Measurements from ENCODE around the gene MYO1D. TPM values are rescaled to one million over a fixed set of nuclear protein-coding genes. Genes with fewer than 3 reads are reported as not detected.

MYO1D gene
- total and polyA plus RNA-seq, 12 donors = 13.6 to 103 (median 59.8) TPM

GRCh38 chr17:32609085-32609484, 267.8 kb downstream of the MYO1D start:
- no peak for TF ChIP-seq POLR2A (IDR thresholded peaks at IDR 0.05)
- TF ChIP-seq, protein P1, sequence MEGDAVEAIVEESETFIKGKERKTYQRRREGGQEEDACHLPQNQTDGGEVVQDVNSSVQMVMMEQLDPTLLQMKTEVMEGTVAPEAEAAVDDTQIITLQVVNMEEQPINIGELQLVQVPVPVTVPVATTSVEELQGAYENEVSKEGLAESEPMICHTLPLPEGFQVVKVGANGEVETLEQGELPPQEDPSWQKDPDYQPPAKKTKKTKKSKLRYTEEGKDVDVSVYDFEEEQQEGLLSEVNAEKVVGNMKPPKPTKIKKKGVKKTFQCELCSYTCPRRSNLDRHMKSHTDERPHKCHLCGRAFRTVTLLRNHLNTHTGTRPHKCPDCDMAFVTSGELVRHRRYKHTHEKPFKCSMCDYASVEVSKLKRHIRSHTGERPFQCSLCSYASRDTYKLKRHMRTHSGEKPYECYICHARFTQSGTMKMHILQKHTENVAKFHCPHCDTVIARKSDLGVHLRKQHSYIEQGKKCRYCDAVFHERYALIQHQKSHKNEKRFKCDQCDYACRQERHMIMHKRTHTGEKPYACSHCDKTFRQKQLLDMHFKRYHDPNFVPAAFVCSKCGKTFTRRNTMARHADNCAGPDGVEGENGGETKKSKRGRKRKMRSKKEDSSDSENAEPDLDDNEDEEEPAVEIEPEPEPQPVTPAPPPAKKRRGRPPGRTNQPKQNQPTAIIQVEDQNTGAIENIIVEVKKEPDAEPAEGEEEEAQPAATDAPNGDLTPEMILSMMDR (IDR thresholded peaks at IDR 0.05) = peak in 3 of 6 experiments; percentile 18 to 40 (median 33)
- 69 to 75% (median 71%) methylated on average over 7 of the region's 7 CpGs for WGBS, 4 donors
- intact Hi-C loops (cut with DNase I) = no loop called here

DNA sequence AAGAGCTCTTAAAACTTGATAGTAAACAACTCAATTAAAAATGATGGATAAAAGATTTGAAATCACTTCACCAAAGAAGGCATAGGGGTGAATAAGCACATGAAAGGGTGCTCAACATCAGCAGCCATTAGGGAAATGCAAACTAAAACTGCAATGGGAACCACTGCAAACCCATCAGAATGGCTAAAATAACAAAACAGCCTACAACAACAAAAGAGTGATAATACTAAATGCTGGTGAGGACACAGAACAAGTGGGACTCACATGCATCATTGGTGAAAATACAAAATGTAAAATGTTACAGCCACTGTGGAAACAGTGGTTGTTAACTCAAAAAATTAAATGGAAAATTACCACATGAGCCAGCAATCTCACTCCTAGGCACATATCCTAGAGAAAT, 268.7 kb downstream of the MYO1D start:
- H3K4me3 ChIP-seq = no peak overlapping the region
- no peaks in the 10 kb centered on the region for H3K4me1 ChIP-seq (replicated peaks in 1 of 2)
- no peaks in the 10 kb centered on the region for H3K27me3 ChIP-seq
- no peaks in the 10 kb centered on the region for H3K36me3 ChIP-seq (replicated peaks in 1 of 2)
- DNase-seq = no peak
- H3K9me3 ChIP-seq (replicated peaks in 1 of 3) = no peaks in the 10 kb centered on the region
- no peak overlapping the region for H3K27ac ChIP-seq
- intact Hi-C loops (cut with DNase I) = no loop called here
- TF ChIP-seq, protein P1 (IDR thresholded peaks at IDR 0.05) = no peak
- TF ChIP-seq POLR2A (IDR thresholded peaks at IDR 0.05) = no peak

More at GRCh38 chr17:32609085-32609484, 267.8 kb downstream of the MYO1D start:
- H3K27ac ChIP-seq = no peak overlapping the region
- peak; percentile 18 to 78 (median 28) for DNase-seq
- no peak overlapping the region for H3K4me3 ChIP-seq
- H3K4me1 ChIP-seq (replicated peaks in 1 of 2) = no peaks in the 10 kb centered on the region
- no peaks in the 10 kb centered on the region for H3K27me3 ChIP-seq
- H3K9me3 ChIP-seq (replicated peaks in 1 of 3) = no peaks in the 10 kb centered on the region
- H3K36me3 ChIP-seq (replicated peaks in 1 of 2) = no peaks in the 10 kb centered on the region

DNA sequence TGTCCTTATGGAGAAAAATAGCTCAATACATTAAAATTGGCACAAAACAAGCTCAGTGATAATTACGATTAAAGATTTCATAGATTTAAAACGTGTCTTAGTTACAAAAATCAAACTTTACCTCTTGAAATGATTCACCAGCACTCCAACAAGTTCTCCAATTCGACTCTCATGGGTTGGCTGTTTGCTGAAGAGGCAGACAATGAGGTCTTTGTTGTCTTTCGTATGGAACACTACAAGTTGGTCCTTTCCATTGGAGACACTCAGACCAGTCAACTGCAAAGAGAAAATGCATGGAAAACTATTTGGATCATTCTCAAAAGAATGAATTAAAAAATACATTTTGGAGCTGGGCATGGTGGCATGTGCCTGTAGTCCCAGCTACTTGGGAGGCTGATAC, 272.0 kb downstream of the MYO1D start:
- H3K4me1 ChIP-seq (replicated peaks in 1 of 2) = no peaks in the 10 kb centered on the region
- WGBS, 4 donors = 89 to 94% (median 91%) methylated on average over 4 of the region's 4 CpGs
- DNase-seq = no peak
- TF ChIP-seq, protein P1 (IDR thresholded peaks at IDR 0.05) = no peak
- no peak for TF ChIP-seq POLR2A (IDR thresholded peaks at IDR 0.05)
- no peaks in the 10 kb centered on the region for H3K36me3 ChIP-seq (replicated peaks in 1 of 2)
- no peaks in the 10 kb centered on the region for H3K9me3 ChIP-seq (replicated peaks in 1 of 3)
- no peaks in the 10 kb centered on the region for H3K27me3 ChIP-seq
- H3K4me3 ChIP-seq = no peak overlapping the region
- no peak overlapping the region for H3K27ac ChIP-seq
- intact Hi-C loops (cut with DNase I) = no loop called here

DNA sequence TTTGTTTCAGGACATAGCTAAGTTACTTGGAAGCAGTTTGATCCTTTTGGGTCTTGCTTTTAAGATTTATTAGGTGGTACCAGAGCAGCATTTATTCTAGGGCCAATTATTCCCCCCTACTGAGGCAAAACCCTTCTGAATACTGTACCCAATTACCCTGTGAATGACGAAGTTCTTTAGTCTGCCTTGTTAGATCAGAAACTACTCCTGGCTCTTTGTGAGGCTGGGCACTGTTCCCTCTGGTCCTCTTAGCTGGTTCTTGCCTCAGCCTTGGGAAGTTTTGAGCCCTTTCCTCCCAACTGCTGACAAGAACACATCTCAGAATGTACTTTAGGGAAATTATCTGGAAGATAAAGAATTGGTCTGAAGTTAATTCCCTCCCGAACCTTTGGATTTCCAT, 274.5 kb downstream of the MYO1D start:
- Histone ChIP-seq H3K27ac (no peak overlapping the region), H3K9me3 (replicated peaks in 1 of 3) (no peaks in the 10 kb centered on the region), H3K4me3 (no peak overlapping the region), H3K36me3 (replicated peaks in 1 of 2) (no peaks in the 10 kb centered on the region), H3K27me3 (no peaks in the 10 kb centered on the region), H3K4me1 (replicated peaks in 1 of 2) (no peaks in the 10 kb centered on the region)
- intact Hi-C loops (cut with DNase I) = no loop called here
- TF ChIP-seq POLR2A (IDR thresholded peaks at IDR 0.05) = no peak
- TF ChIP-seq, protein P1 (IDR thresholded peaks at IDR 0.05) = no peak
- 85 to 97% (median 90%) methylated on average over 2 of the region's 2 CpGs for WGBS, 4 donors
- no peak for DNase-seq

All from adrenal gland (tissue), 12 donors.